IMR-90 (cell line): ENCODE measurements around the gene AKR1E2. TPM values are rescaled to one million over a fixed set of nuclear protein-coding genes. Genes with fewer than 3 reads are reported as not detected.

Source experiments
- ATAC-seq: fragments of 200-7000 bp; cut with Tn5 transposase; 2 replicates; pipeline ENCODE4 v1.9.1; 2020; ENCODE audit warnings: low read depth, mild to moderate bottlenecking, moderate library complexity
- BruUV-seq: library from RNA; stranded (reverse); fragments of 400-500 nt; replicated peaks from 2 replicates; lab custom pipeline; 2021; lab: Mats Ljungman, UMichigan
- CTCF ChIA-PET: fragments of 300-600 bp; formaldehyde crosslinking; extraction: SDS; loops from one replicate; lab custom pipeline; 2021; ENCODE audit warnings: antibody characterized with exemption; lab: Yijun Ruan, JAX
- POLR2A ChIA-PET: fragments of 300-600 bp; sonication (Branson Sonifier 250); formaldehyde crosslinking; loops from one replicate; lab custom pipeline; 2022; ENCODE audit warnings: antibody characterized with exemption; ENCODE audit not compliant: unreplicated experiment; lab: Charles Lee
- DNase-seq: peaks from one replicate; pipeline ENCODE4 v3.0.0; 2013
- H2AFZ ChIP-seq: replicated peaks from 2 replicates; pipeline ENCODE3; 2013; ENCODE audit warnings: low read length, mild to moderate bottlenecking; ENCODE audit not compliant: poor library complexity
- H2AK5ac ChIP-seq: 2 replicates; pipeline ENCODE4 v1.6.1; 2013; ENCODE audit warnings: low read depth, low read length, inconsistent platforms
- H2AK9ac ChIP-seq: replicated peaks from 2 replicates; pipeline ENCODE3; 2013; ENCODE audit warnings: mild to moderate bottlenecking, low read depth, low read length, moderate library complexity; ENCODE audit not compliant: poor library complexity
- H2BK120ac ChIP-seq: 2 replicates; pipeline ENCODE4 v1.6.1; 2013; ENCODE audit warnings: low read depth, low read length, inconsistent platforms
- H2BK15ac ChIP-seq: 3 replicates; pipeline ENCODE4 v1.6.1; 2013; ENCODE audit warnings: low read depth, low read length, inconsistent platforms
- H2BK20ac ChIP-seq: 2 replicates; pipeline ENCODE4 v1.6.1; 2013; ENCODE audit warnings: low read depth, mild to moderate bottlenecking, inconsistent platforms, low read length, moderate library complexity
- H2BK5ac ChIP-seq: 2 replicates; pipeline ENCODE4 v1.6.1; 2013; ENCODE audit warnings: mild to moderate bottlenecking, low read depth, low read length, inconsistent platforms; ENCODE audit not compliant: poor library complexity, severe bottlenecking
- H3K14ac ChIP-seq: replicated peaks from 2 replicates; pipeline ENCODE4 v1.6.1; 2013; ENCODE audit warnings: low read depth, low read length, inconsistent platforms
- H3K18ac ChIP-seq: 2 replicates; pipeline ENCODE4 v1.6.1; 2013; ENCODE audit warnings: low read depth, low read length, control low read depth
- H3K23ac ChIP-seq: 2 replicates; pipeline ENCODE4 v1.6.1; 2013; ENCODE audit warnings: low read depth, low read length, inconsistent platforms
- H3K27ac ChIP-seq: 2 replicates; pipeline ENCODE4 v1.5.1; 2013; ENCODE audit warnings: mild to moderate bottlenecking, control low read depth, low read length; ENCODE audit not compliant: insufficient read depth
- H3K27me3 ChIP-seq: 2 replicates; pipeline ENCODE4 v1.6.1; 2013; ENCODE audit warnings: low read length; ENCODE audit not compliant: control insufficient read depth, insufficient read depth
- H3K36me3 ChIP-seq: 2 replicates; pipeline ENCODE4 v1.6.1; 2013; ENCODE audit warnings: low read length, mixed read lengths; ENCODE audit not compliant: control insufficient read depth, insufficient read depth
- H3K4ac ChIP-seq: 2 replicates; pipeline ENCODE4 v1.6.1; 2013; ENCODE audit warnings: low read depth, low read length, inconsistent platforms
- H3K4me1 ChIP-seq: 2 replicates; pipeline ENCODE4 v1.6.1; 2013; ENCODE audit warnings: low read length, mixed read lengths; ENCODE audit not compliant: control insufficient read depth, insufficient read depth
- H3K4me2 ChIP-seq: 2 replicates; pipeline ENCODE4 v1.6.1; 2013; ENCODE audit warnings: low read depth, mild to moderate bottlenecking, control low read depth, low read length, moderate library complexity
- H3K4me3 ChIP-seq: 2 replicates; pipeline ENCODE4 v1.5.1; 2013; ENCODE audit warnings: low read depth, mild to moderate bottlenecking, control low read depth, low read length, moderate library complexity; ENCODE audit not compliant: insufficient read depth
- H3K56ac ChIP-seq: 2 replicates; pipeline ENCODE4 v1.6.1; 2013; ENCODE audit warnings: low read length, inconsistent platforms; ENCODE audit not compliant: insufficient read depth; ENCODE audit errors: extremely low read depth
- H3K79me1 ChIP-seq, 2 experiments: 2 replicates each; pipeline ENCODE4 v1.6.1; 2013; ENCODE audit warnings: low read length in 2 of 2, inconsistent platforms in 1 of 2, low read depth in 1 of 2
- H3K9ac ChIP-seq: 2 replicates; pipeline ENCODE4 v1.6.1; 2013; ENCODE audit warnings: low read depth, low read length, control low read depth
- H3K9me1 ChIP-seq: 2 replicates; pipeline ENCODE4 v1.6.1; 2013; ENCODE audit warnings: low read length, inconsistent platforms; ENCODE audit not compliant: insufficient read depth
- H3K9me3 ChIP-seq: 2 replicates; pipeline ENCODE4 v1.6.1; 2013; ENCODE audit warnings: low read length; ENCODE audit not compliant: control insufficient read depth, insufficient read depth
- H4K20me1 ChIP-seq: 2 replicates; pipeline ENCODE4 v1.6.1; 2013; ENCODE audit warnings: low read length, inconsistent platforms; ENCODE audit not compliant: insufficient read depth
- H4K5ac ChIP-seq: 2 replicates; pipeline ENCODE4 v1.6.1; 2013; ENCODE audit warnings: mild to moderate bottlenecking, low read depth, low read length, control low read depth
- H4K8ac ChIP-seq, 2 experiments: 2 replicates each; pipeline ENCODE4 v1.6.1; 2013; ENCODE audit warnings: low read depth in 2 of 2, low read length in 2 of 2, control low read depth in 1 of 2, inconsistent platforms in 1 of 2
- H4K91ac ChIP-seq: 2 replicates; pipeline ENCODE4 v1.6.1; 2013; ENCODE audit warnings: low read depth, low read length, inconsistent platforms; ENCODE audit not compliant: insufficient read depth
- BHLHE40 ChIP-seq: fragments of 150-350 bp; IDR thresholded peaks from 2 replicates; pipeline ENCODE4 v1.6.1; 2016; ENCODE audit warnings: mild to moderate bottlenecking, low read depth, low read length
- MAFK ChIP-seq: IDR thresholded peaks from 2 replicates; pipeline ENCODE4 v1.6.1; 2012; ENCODE audit warnings: low read depth, low read length, improper control_type of control experiment
- MXI1 ChIP-seq: IDR thresholded peaks from 2 replicates; pipeline ENCODE4 v1.6.1; 2012; ENCODE audit warnings: low read depth, mild to moderate bottlenecking, low read length, moderate library complexity, borderline replicate concordance
- NFE2L2 ChIP-seq: fragments of 150-350 bp; IDR thresholded peaks from 2 replicates; pipeline ENCODE4 v1.6.1; 2016; ENCODE audit warnings: low read depth, mild to moderate bottlenecking, low read length
- POLR2A ChIP-seq: IDR thresholded peaks from 2 replicates; pipeline ENCODE4 v1.6.1; 2012; ENCODE audit warnings: mild to moderate bottlenecking, low read depth, low read length
- RAD21 ChIP-seq: IDR thresholded peaks from 2 replicates; pipeline ENCODE4 v1.6.1; 2012; ENCODE audit warnings: low read length, improper control_type of control experiment
- RCOR1 ChIP-seq: IDR thresholded peaks from 2 replicates; pipeline ENCODE4 v1.6.1; 2012; ENCODE audit warnings: mild to moderate bottlenecking, low read length, improper control_type of control experiment; ENCODE audit not compliant: insufficient replicate concordance
- RFX5 ChIP-seq: IDR thresholded peaks from 2 replicates; pipeline ENCODE4 v1.8.0; 2012; ENCODE audit warnings: low read depth, mild to moderate bottlenecking, low read length, moderate library complexity
- WGBS, 2 experiments: methylation state at CpG; one replicate each; pipeline versions ENCODE4 v1.1.5 to v1.1.7; 2013; ENCODE audit warnings: missing lambda C conversion rate in 2 of 2; ENCODE audit not compliant: insufficient read length in 1 of 2; ENCODE audit errors: extremely low coverage in 2 of 2; 5-methylcytosine and 5-hydroxymethylcytosine counted together
- dilution Hi-C: fragments of 300-500 bp; cut with HindIII; formaldehyde crosslinking; loops from one replicate; pipeline ENCODE4 v1.14.3; 2018; ENCODE audit warnings: low sequenced_read_pairs; ENCODE audit not compliant: unreplicated experiment
- in situ Hi-C: fragments of 300-500 bp; cut with MboI; formaldehyde crosslinking; loops from 3 replicates; pipeline ENCODE4 v1.14.3; 2019; ENCODE audit warnings: low sequenced_read_pairs, inconsistent platforms, mixed read lengths
- intact Hi-C: fragments of 100-400 bp; cut with micrococcal nuclease; formaldehyde crosslinking; loops from 2 replicates; pipeline ENCODE4 v1.10.0; 2022
- polyA plus RNA-seq, 3 experiments: library from polyadenylated mRNA; depleted of rRNA; stranded (reverse); fragments of >200 nt; gene quantifications; 2 replicates each; pipeline ENCODE4 v1.2.3, GENCODE V29; 2012; ENCODE audit warnings: low replicate concordance in 1 of 3
- total RNA-seq: library from RNA; depleted of rRNA; stranded (reverse); fragments of >200 nt; gene quantifications from 2 replicates; pipeline ENCODE4 v1.2.3, GENCODE V29; 2012
- TF ChIP-seq, protein P1 (sequence below): fragments of 150-350 bp; IDR thresholded peaks from 2 replicates; pipeline ENCODE4 v1.6.1; 2016; ENCODE audit warnings: low read depth, mild to moderate bottlenecking, low read length, moderate library complexity, borderline replicate concordance
- TF ChIP-seq, protein P2 (sequence below): conservative IDR thresholded peaks from 2 replicates; pipeline ENCODE4 v1.5.1; 2012; ENCODE audit warnings: mild to moderate bottlenecking, low read depth, low read length, improper control_type of control experiment

AKR1E2 gene
- total and polyA plus RNA-seq, 2 of the 4 experiments (the other 2 are of a cell fraction), result 1.2 to 3.4 TPM

DNA sequence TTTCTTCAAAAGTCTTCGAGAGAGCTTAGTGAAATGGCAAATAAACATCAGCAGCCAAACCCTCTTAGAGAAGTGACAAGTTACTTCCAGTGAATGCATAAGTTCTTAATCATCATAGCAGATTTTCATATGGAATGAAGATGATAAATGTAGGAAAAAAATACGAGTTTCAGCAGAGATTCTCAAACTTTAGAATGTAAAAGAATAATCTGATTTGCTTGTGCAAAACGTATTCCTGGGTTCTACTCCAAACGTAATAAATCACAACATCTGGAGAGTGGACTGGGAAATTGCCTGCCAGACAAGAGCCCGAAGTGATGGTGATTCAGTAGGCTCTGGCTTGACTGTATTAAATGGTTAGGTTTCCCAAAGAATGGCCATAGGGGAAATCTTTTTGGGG, 62.2 kb downstream of the AKR1E2 start:
- in situ Hi-C loops (no loop called here), dilution Hi-C loops (no loop called here), intact Hi-C loops (no loop called here)
- H3K9me1 ChIP-seq, result no peaks in the 10 kb centered on the region
- no peak overlapping the region for H3K4ac ChIP-seq
- TF ChIP-seq MAFK (no peak), RFX5 (no peak), RAD21 (no peak), RCOR1 (no peak), BHLHE40 (no peak), MXI1 (no peak), NFE2L2 (no peak), POLR2A (no peak)
- TF ChIP-seq, protein P1, sequence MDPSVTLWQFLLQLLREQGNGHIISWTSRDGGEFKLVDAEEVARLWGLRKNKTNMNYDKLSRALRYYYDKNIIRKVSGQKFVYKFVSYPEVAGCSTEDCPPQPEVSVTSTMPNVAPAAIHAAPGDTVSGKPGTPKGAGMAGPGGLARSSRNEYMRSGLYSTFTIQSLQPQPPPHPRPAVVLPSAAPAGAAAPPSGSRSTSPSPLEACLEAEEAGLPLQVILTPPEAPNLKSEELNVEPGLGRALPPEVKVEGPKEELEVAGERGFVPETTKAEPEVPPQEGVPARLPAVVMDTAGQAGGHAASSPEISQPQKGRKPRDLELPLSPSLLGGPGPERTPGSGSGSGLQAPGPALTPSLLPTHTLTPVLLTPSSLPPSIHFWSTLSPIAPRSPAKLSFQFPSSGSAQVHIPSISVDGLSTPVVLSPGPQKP, result no peak
- TF ChIP-seq, protein P2, sequence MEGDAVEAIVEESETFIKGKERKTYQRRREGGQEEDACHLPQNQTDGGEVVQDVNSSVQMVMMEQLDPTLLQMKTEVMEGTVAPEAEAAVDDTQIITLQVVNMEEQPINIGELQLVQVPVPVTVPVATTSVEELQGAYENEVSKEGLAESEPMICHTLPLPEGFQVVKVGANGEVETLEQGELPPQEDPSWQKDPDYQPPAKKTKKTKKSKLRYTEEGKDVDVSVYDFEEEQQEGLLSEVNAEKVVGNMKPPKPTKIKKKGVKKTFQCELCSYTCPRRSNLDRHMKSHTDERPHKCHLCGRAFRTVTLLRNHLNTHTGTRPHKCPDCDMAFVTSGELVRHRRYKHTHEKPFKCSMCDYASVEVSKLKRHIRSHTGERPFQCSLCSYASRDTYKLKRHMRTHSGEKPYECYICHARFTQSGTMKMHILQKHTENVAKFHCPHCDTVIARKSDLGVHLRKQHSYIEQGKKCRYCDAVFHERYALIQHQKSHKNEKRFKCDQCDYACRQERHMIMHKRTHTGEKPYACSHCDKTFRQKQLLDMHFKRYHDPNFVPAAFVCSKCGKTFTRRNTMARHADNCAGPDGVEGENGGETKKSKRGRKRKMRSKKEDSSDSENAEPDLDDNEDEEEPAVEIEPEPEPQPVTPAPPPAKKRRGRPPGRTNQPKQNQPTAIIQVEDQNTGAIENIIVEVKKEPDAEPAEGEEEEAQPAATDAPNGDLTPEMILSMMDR, result no peak
- H3K79me1 ChIP-seq, result no peaks in the 10 kb centered on the region
- H4K91ac ChIP-seq, result no peak overlapping the region
- no peak overlapping the region for H2BK15ac ChIP-seq
- POLR2A ChIA-PET, result no interaction called here
- H2AFZ ChIP-seq, result no peak overlapping the region
- H2BK5ac ChIP-seq, result no peak overlapping the region
- no peaks in the 10 kb centered on the region for H3K9me3 ChIP-seq
- H2AK9ac ChIP-seq, result no peak overlapping the region
- no peaks in the 10 kb centered on the region; the same call in 1 of the 2 replicates for H3K36me3 ChIP-seq
- H3K4me1 ChIP-seq, result no peaks in the 10 kb centered on the region
- H3K23ac ChIP-seq, result no peak overlapping the region
- H2AK5ac ChIP-seq, result no peak overlapping the region
- no peaks in the 10 kb centered on the region for H4K20me1 ChIP-seq
- WGBS, 2 experiments, result no CpG with 5 or more reads among the region's 5 CpGs
- DNase-seq, result no peak
- no TSS peak for BruUV-seq
- no peak overlapping the region for H4K8ac ChIP-seq
- no peak overlapping the region for H3K18ac ChIP-seq
- no peak overlapping the region for H2BK20ac ChIP-seq
- no peak overlapping the region for H3K9ac ChIP-seq
- H2BK120ac ChIP-seq, result no peak overlapping the region
- H3K4me2 ChIP-seq, result no peak overlapping the region
- no peak overlapping the region for H3K56ac ChIP-seq
- no peak for ATAC-seq
- no peaks in the 10 kb centered on the region for H3K27me3 ChIP-seq
- H3K14ac ChIP-seq, result no peak overlapping the region
- no peak overlapping the region for H3K4me3 ChIP-seq
- no peak overlapping the region for H3K27ac ChIP-seq
- no peak overlapping the region for H4K5ac ChIP-seq
- CTCF ChIA-PET, result interaction anchor here (0.5 kb wide), 1 partner anchor 76 kb away, joined by 4 read pairs; no protein-coding TSS in a partner anchor
